HCT116 (cell line): Measurements from ENCODE around the gene GAL3ST2. TPM values are rescaled to one million over a fixed set of nuclear protein-coding genes. Genes with fewer than 3 reads are reported as not detected.

Experiments
- ATAC-seq: fragments of 200-7000 bp; cut with Tn5 transposase; 2 replicates; pipeline ENCODE4 v1.9.1; 2020; ENCODE audit warnings: mild to moderate bottlenecking, moderate library complexity
- BruUV-seq: library from RNA; stranded (reverse); fragments of 400-500 nt; replicated peaks from 2 replicates; lab custom pipeline; 2021; lab: Mats Ljungman, UMichigan
- CTCF ChIA-PET: fragments of 300-600 bp; sonication (Branson Sonifier 250); formaldehyde crosslinking; loops from one replicate; lab custom pipeline; 2021; ENCODE audit warnings: antibody characterized with exemption; lab: Charles Lee
- POLR2A ChIA-PET: fragments of 300-600, 350-600 bp; sonication (Branson Sonifier 250); formaldehyde crosslinking; loops from one replicate; lab custom pipeline; 2021; ENCODE audit warnings: antibody characterized with exemption; lab: Charles Lee
- RAD21 ChIA-PET, 2 experiments: fragments of 300-600 bp; sonication (Branson Sonifier 250); formaldehyde crosslinking; loops; one replicate each; lab custom pipeline; 2023; ENCODE audit warnings: low total read pairs in 2 of 2; ENCODE audit not compliant: uncharacterized antibody in 2 of 2, unreplicated experiment in 2 of 2, low non-redundant PET in 1 of 2; lab: Charles Lee
- DNase-seq: peaks from one replicate; pipeline ENCODE4 v3.0.0-alpha.2; 2010; ENCODE audit warnings: low read depth, low spot score
- H2AFZ ChIP-seq: fragments of 200-600 bp; shearing (Covaris generic), sonication (generic); 2 replicates; pipeline ENCODE4 v1.6.1; 2017; ENCODE audit warnings: low read depth, mixed run types, mixed read lengths, antibody characterized with exemption, low read length; ENCODE audit not compliant: poor library complexity, severe bottlenecking
- H3K27ac ChIP-seq: 2 replicates; pipeline ENCODE4 v1.5.1; 2012; ENCODE audit warnings: low read depth, low read length
- H3K27me3 ChIP-seq: fragments of 200-600 bp; sonication (generic); 2 replicates; pipeline ENCODE4 v1.6.1; 2016; ENCODE audit warnings: mixed run types, low read length, mixed read lengths; ENCODE audit not compliant: insufficient read depth
- H3K36me3 ChIP-seq, 2 experiments: fragments of 200-500 bp in 1 of 2; fragments of 200-600 bp in 1 of 2; sonication (Bioruptor generic) in 1 of 2; sonication (generic) in 1 of 2; 2 replicates each; pipeline versions ENCODE4 v1.5.1 to v1.6.1; 2014 to 2016; ENCODE audit warnings: low read length in 2 of 2, inconsistent platforms in 1 of 2, mixed read lengths in 1 of 2, mixed run types in 1 of 2; ENCODE audit not compliant: insufficient read depth in 2 of 2, control insufficient read depth in 1 of 2
- H3K4me1 ChIP-seq, 2 experiments: fragments of 200-600 bp in 1 of 2; sonication (generic) in 1 of 2; 2 replicates each; pipeline versions ENCODE4 v1.5.1 to v1.6.1; 2012 to 2017; ENCODE audit warnings: low read length in 2 of 2, inconsistent platforms in 1 of 2, mild to moderate bottlenecking in 1 of 2, mixed read lengths in 1 of 2, mixed run types in 1 of 2, moderate library complexity in 1 of 2; ENCODE audit not compliant: insufficient read depth in 2 of 2, control insufficient read depth in 1 of 2
- H3K4me2 ChIP-seq: fragments of 200-600 bp; sonication (generic); 2 replicates; pipeline ENCODE4 v1.6.1; 2017; ENCODE audit warnings: mixed run types, low read length, mixed read lengths
- H3K4me3 ChIP-seq, 2 experiments: fragments of 200-600 bp in 1 of 2; sonication (generic) in 1 of 2; replicated peaks in 1 of 2; 2 replicates each; pipeline ENCODE4 v1.5.1; 2011 to 2016; ENCODE audit warnings: low read length in 2 of 2, control low read depth in 1 of 2, low read depth in 1 of 2, mild to moderate bottlenecking in 1 of 2, mixed read lengths in 1 of 2, mixed run types in 1 of 2
- H3K79me2 ChIP-seq: fragments of 200-600 bp; sonication (generic); 2 replicates; pipeline ENCODE4 v1.6.1; 2017; ENCODE audit warnings: mild to moderate bottlenecking, mixed run types, low read length, moderate library complexity, mixed read lengths; ENCODE audit not compliant: insufficient read depth
- H3K9ac ChIP-seq: fragments of 200-600 bp; sonication (generic); 2 replicates; pipeline ENCODE4 v1.6.1; 2016; ENCODE audit warnings: low read length, mixed read lengths
- H3K9me2 ChIP-seq: fragments of 200-600 bp; sonication (generic), shearing (Covaris generic); 2 replicates; pipeline ENCODE4 v1.6.1; 2017; ENCODE audit warnings: mixed run types, mild to moderate bottlenecking, moderate library complexity; ENCODE audit not compliant: insufficient read depth
- H3K9me3 ChIP-seq, 2 experiments: fragments of 200-500 bp in 1 of 2; fragments of 200-600 bp in 1 of 2; sonication (Bioruptor generic) in 1 of 2; sonication (generic) in 1 of 2; 2 replicates each; pipeline ENCODE4 v1.6.1; 2014 to 2017; ENCODE audit warnings: low read length in 2 of 2, mixed read lengths in 2 of 2, inconsistent platforms in 1 of 2, low read depth in 1 of 2, mild to moderate bottlenecking in 1 of 2, mixed run types in 1 of 2, moderate library complexity in 1 of 2; ENCODE audit not compliant: control insufficient read depth in 1 of 2, insufficient read depth in 1 of 2
- H4K20me1 ChIP-seq: fragments of 200-600 bp; sonication (generic), shearing (Covaris generic); 2 replicates; pipeline ENCODE4 v1.6.1; 2017; ENCODE audit warnings: mixed run types, mild to moderate bottlenecking, moderate library complexity; ENCODE audit not compliant: insufficient read depth
- ATF3 ChIP-seq: IDR thresholded peaks from 2 replicates; pipeline ENCODE4 v1.6.1; 2012
- CEBPB ChIP-seq: IDR thresholded peaks from 2 replicates; pipeline ENCODE4 v1.6.1; 2012; ENCODE audit warnings: low read depth
- CTCF ChIP-seq, 3 experiments: fragments of 200-600 bp in 1 of 3; sonication (generic) in 1 of 3; IDR thresholded peaks in 2 of 3; conservative IDR thresholded peaks in 1 of 3; 2 replicates each; pipeline ENCODE4 v1.5.1; 2012 to 2017; ENCODE audit warnings: low read depth in 2 of 3, low read length in 2 of 3, antibody characterized with exemption in 1 of 3, borderline replicate concordance in 1 of 3, control low read depth in 1 of 3, mild to moderate bottlenecking in 1 of 3, mixed read lengths in 1 of 3, mixed run types in 1 of 3, moderate library complexity in 1 of 3; ENCODE audit not compliant: insufficient read depth in 1 of 3
- EGR1 ChIP-seq: IDR thresholded peaks from 2 replicates; pipeline ENCODE4 v1.6.1; 2012; ENCODE audit warnings: low read depth
- EZH2 ChIP-seq: fragments of 200-600 bp; sonication (generic); IDR thresholded peaks from 2 replicates; pipeline ENCODE4 v1.6.1; 2017; ENCODE audit warnings: antibody characterized with exemption, mixed run types
- EZH2phosphoT487 ChIP-seq: fragments of 200-600 bp; IDR thresholded peaks from 2 replicates; pipeline ENCODE4 v1.6.1; 2018; ENCODE audit warnings: antibody characterized with exemption, borderline replicate concordance
- FOSL1 ChIP-seq: IDR thresholded peaks from 2 replicates; pipeline ENCODE4 v1.6.1; 2012; ENCODE audit warnings: low read depth
- JUND ChIP-seq: IDR thresholded peaks from 2 replicates; pipeline ENCODE4 v1.6.1; 2012
- MAX ChIP-seq: IDR thresholded peaks from 2 replicates; pipeline ENCODE4 v1.6.1; 2012
- POLR2A ChIP-seq: IDR thresholded peaks from 2 replicates; pipeline ENCODE4 v1.7.0; 2011; ENCODE audit warnings: borderline replicate concordance; ENCODE audit not compliant: insufficient read depth, insufficient read length; ENCODE audit errors: extremely low read depth
- REST ChIP-seq: IDR thresholded peaks from 2 replicates; pipeline ENCODE4 v1.6.1; 2012; ENCODE audit warnings: low read depth
- SIN3A ChIP-seq: IDR thresholded peaks from 2 replicates; pipeline ENCODE4 v1.6.1; 2012; ENCODE audit warnings: low read depth
- SP1 ChIP-seq: IDR thresholded peaks from 2 replicates; pipeline ENCODE4 v1.6.1; 2012; ENCODE audit warnings: low read depth
- SRF ChIP-seq: IDR thresholded peaks from 2 replicates; pipeline ENCODE4 v1.6.1; 2012; ENCODE audit warnings: low read depth
- TCF7L2 ChIP-seq: IDR thresholded peaks from 2 replicates; pipeline ENCODE4 v1.7.0; 2011; ENCODE audit warnings: borderline replicate concordance, inconsistent platforms; ENCODE audit not compliant: insufficient read depth, insufficient read length; ENCODE audit errors: extremely low read depth
- YY1 ChIP-seq: IDR thresholded peaks from 2 replicates; pipeline ENCODE4 v1.6.1; 2011; ENCODE audit warnings: low read length, low read depth, moderate library complexity, mild to moderate bottlenecking; ENCODE audit not compliant: insufficient replicate concordance; ENCODE audit errors: extremely low read depth
- ZBTB33 ChIP-seq: IDR thresholded peaks from 2 replicates; pipeline ENCODE4 v1.6.1; 2011; ENCODE audit warnings: mild to moderate bottlenecking, low read length, moderate library complexity; ENCODE audit not compliant: insufficient replicate concordance; ENCODE audit errors: extremely low read depth
- ZFX ChIP-seq: fragments of 450-650 bp; IDR thresholded peaks from 2 replicates; pipeline ENCODE4 v1.6.1; 2017
- ZNF274 ChIP-seq: fragments of 200-500 bp; sonication (Bioruptor generic); IDR thresholded peaks from 2 replicates; pipeline ENCODE4 v1.6.1; 2014; ENCODE audit warnings: mild to moderate bottlenecking, low read depth, low read length, inconsistent platforms
- intact Hi-C: fragments of 100-400 bp; cut with micrococcal nuclease; formaldehyde crosslinking; loops from 2 replicates; pipeline ENCODE4 v1.10.0; 2022
- total RNA-seq: library from RNA; stranded (reverse); gene quantifications from one replicate; pipeline ENCODE4 v1.2.1, GENCODE V29; 2021; ENCODE audit not compliant: unreplicated experiment

Gene GAL3ST2
- total RNA-seq, 1 experiment from 2014 or later, result 0.44 TPM

GRCh38 chr2:241777686-241778627 is 1.3 kb downstream of the GAL3ST2 start:
- no peak overlapping the region; the same call in 1 of the 2 replicates for H3K27ac ChIP-seq
- H3K79me2 ChIP-seq, result no peaks in the 10 kb centered on the region
- H3K9me3 ChIP-seq, result no peaks in the 10 kb centered on the region
- BruUV-seq, result no TSS peak
- no peaks in the 10 kb centered on the region for H3K36me3 ChIP-seq
- TF ChIP-seq EGR1 (no peak), EZH2 (no peak), EZH2phosphoT487 (no peak), FOSL1 (no peak), SIN3A (no peak), REST (no peak), ATF3 (no peak), CEBPB (no peak), SP1 (no peak), TCF7L2 (no peak), SRF (no peak), JUND (no peak), MAX (no peak), YY1 (no peak), ZNF274 (no peak), ZBTB33 (no peak), CTCF (IDR thresholded peaks at IDR 0.05 in 2 of 3, conservative IDR thresholded peaks at IDR 0.05 in 1 of 3; ENCODE audit: borderline replicate concordance in 1 of 3, insufficient read depth in 1 of 3, low read depth in 2 of 3, low read length in 2 of 3) (no peak), POLR2A (no peak), ZFX (no peak)
- TF ChIP-seq, all 23 proteins: peak for 0
- Histone ChIP-seq H3K4me1 (peaks cover 16 to 31% of the 10 kb centered on the region in 2 experiments), H3K4me2 (no peak overlapping the region), H3K27me3 (no peaks in the 10 kb centered on the region), H3K9ac (no peak overlapping the region), H2AFZ (no peak overlapping the region), H3K9me2 (no peaks in the 10 kb centered on the region; the same call in 1 of the 2 replicates), H3K4me3 (no peak overlapping the region), H4K20me1 (no peaks in the 10 kb centered on the region)
- intact Hi-C loops, result no loop called here
- ChIA-PET CTCF (no interaction called here), POLR2A (no interaction called here), RAD21 (no interaction called here)
- no peak for ATAC-seq
- no peak for DNase-seq
